Ovary (tissue), 3 donors: ENCODE data around the gene HSD17B14.

Experiments
- POLR2A ChIP-seq: fragments of 450-650 bp; IDR thresholded peaks from one replicate; pipeline ENCODE4 v1.6.1; 2017; ENCODE audit warnings: antibody characterized with exemption, mild to moderate bottlenecking, moderate library complexity
- TF ChIP-seq, protein P1 (sequence below), 3 donors: fragments of 450-650 bp in 2 of 3; fragments of 200-600 bp in 1 of 3; IDR thresholded peaks; one replicate each; pipeline versions ENCODE4 v1.5.1 to v1.8.0; 2016 to 2022; ENCODE audit warnings: antibody characterized with exemption in 3 of 3, mild to moderate bottlenecking in 1 of 3
- donor health status: DM: no; HTN: no; CAD: no.

DNA sequence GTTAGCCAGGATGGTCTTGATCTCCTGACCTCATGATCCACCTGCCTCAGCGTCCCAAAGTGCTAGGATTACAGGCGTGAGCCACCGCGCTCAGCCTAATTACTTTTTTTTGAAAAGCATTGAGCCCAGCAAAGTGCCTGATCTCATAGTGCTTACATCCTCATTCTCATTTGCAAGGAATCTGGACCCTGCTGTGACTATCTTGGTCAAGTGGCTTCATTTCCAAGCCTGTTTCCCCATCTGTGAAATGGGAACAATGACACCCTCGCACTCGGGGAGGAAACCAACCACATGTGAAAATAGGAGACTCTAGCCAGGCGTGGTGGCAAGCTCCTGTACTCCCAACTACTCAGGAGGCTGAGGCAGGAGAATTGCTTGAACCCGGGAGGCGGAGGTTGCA, 33.8 kb upstream of the HSD17B14 start:
- TF ChIP-seq, protein P1, sequence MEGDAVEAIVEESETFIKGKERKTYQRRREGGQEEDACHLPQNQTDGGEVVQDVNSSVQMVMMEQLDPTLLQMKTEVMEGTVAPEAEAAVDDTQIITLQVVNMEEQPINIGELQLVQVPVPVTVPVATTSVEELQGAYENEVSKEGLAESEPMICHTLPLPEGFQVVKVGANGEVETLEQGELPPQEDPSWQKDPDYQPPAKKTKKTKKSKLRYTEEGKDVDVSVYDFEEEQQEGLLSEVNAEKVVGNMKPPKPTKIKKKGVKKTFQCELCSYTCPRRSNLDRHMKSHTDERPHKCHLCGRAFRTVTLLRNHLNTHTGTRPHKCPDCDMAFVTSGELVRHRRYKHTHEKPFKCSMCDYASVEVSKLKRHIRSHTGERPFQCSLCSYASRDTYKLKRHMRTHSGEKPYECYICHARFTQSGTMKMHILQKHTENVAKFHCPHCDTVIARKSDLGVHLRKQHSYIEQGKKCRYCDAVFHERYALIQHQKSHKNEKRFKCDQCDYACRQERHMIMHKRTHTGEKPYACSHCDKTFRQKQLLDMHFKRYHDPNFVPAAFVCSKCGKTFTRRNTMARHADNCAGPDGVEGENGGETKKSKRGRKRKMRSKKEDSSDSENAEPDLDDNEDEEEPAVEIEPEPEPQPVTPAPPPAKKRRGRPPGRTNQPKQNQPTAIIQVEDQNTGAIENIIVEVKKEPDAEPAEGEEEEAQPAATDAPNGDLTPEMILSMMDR (IDR thresholded peaks at IDR 0.05) = no peak
- no peak for TF ChIP-seq POLR2A
